ENCODE measurements around the gene RPL37. TPM values are rescaled to one million over a fixed set of nuclear protein-coding genes. Genes with fewer than 3 reads are reported as not detected.

RPL37 gene
- total RNA-seq, 2 donors from 2014 or later, result 51.2 to 95.3 TPM

DNA sequence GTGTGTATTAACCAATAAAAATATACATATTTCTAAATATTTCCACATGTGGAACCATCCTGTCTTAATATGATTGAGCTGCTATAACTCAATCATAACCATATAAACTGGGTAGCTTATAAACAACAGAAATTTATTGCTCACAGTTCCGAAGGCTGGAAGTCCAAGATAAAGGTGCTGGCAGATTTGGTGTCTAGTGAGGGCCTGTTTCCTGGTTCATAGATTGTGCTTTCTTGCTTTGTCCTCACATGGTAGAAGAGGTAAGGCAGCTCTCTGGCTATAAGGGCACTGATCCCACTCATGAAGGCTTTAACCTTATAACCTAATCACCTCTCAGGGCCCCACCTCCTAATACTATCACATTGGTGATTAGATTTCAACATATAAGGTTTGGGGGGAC is 22.9 kb downstream of the RPL37 start:
- no peak for DNase-seq (ENCODE audit: low spot score)
- H3K27ac ChIP-seq, result no peak overlapping the region
- no peaks in the 10 kb centered on the region for H3K4me1 ChIP-seq
- no peaks in the 10 kb centered on the region for H3K27me3 ChIP-seq
- H3K9me3 ChIP-seq, result no peaks in the 10 kb centered on the region
- TF ChIP-seq, protein P1, sequence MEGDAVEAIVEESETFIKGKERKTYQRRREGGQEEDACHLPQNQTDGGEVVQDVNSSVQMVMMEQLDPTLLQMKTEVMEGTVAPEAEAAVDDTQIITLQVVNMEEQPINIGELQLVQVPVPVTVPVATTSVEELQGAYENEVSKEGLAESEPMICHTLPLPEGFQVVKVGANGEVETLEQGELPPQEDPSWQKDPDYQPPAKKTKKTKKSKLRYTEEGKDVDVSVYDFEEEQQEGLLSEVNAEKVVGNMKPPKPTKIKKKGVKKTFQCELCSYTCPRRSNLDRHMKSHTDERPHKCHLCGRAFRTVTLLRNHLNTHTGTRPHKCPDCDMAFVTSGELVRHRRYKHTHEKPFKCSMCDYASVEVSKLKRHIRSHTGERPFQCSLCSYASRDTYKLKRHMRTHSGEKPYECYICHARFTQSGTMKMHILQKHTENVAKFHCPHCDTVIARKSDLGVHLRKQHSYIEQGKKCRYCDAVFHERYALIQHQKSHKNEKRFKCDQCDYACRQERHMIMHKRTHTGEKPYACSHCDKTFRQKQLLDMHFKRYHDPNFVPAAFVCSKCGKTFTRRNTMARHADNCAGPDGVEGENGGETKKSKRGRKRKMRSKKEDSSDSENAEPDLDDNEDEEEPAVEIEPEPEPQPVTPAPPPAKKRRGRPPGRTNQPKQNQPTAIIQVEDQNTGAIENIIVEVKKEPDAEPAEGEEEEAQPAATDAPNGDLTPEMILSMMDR (IDR thresholded peaks at IDR 0.05), result no peak
- no peaks in the 10 kb centered on the region for H3K36me3 ChIP-seq
- no peak overlapping the region for H3K4me3 ChIP-seq

DNA sequence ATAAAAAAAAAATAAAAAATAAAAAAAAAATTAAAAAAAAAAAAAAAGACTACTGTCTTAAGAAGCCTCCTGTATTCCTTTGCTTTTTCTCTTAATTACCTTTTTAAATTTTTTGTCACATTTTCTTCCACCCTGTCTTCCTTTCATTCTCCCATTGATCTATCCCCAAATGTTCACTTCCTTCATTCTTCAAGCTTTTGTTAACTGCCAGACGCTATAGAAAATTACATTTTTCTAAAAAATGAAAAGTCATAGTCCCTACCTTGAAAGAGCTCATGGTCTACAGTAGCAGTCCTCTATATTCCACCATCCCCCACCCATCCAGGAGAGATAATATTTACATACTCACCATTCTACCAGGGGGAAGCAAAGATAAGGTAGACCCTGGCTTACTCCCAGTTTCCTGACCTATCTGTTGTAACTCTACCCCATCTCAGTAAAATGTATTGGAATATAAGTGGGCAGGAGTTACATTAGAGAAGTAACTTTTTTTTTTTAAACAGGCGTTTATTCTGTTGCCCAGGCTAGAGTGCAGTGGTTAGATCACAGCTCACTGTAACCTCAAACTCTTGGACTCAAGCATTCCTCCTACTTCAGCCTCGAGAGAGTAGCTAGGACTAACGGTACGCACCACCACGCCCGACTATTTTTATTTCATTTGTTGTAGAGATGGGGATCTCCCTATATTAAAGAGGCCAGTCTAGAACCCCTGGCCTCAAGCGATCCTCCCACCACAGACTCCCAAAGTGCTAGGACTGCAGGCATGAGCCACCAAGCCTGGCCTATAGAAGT is 33.1 kb downstream of the RPL37 start:
- Histone ChIP-seq H3K27ac (no peak overlapping the region), H3K4me3 (no peak overlapping the region), H3K4me1 (peaks cover 0 to 2% of the 10 kb centered on the region in 2 donors), H3K9me3 (no peaks in the 10 kb centered on the region), H3K27me3 (no peaks in the 10 kb centered on the region), H3K36me3 (no peaks in the 10 kb centered on the region)
- TF ChIP-seq, protein P1 (IDR thresholded peaks at IDR 0.05), result no peak
- DNase-seq (ENCODE audit: low spot score), result no peak

DNA sequence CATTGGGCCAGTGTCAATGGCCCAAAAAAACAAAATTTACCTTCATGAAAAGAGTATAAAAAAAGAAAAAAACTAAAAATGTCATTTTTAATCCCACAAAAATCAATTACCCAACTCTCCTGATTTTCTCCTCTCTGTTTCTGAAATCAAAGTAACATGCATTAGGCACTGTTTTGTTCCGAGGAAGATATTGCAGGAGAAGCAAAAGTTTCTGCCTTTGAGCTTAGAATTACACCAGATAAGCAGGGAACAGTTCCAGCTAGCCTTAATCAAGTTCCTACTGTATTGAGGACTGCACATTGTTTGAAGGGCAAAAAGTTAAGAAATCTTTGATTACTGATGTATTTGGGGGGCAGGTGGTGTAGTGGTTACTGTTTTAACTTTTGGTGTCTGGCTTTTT is 35.8 kb downstream of the RPL37 start:
- Histone ChIP-seq H3K9me3 (no peaks in the 10 kb centered on the region), H3K27ac (peak overlapping the region in 1 of 2 donors; percentile 95), H3K36me3 (no peaks in the 10 kb centered on the region), H3K27me3 (no peaks in the 10 kb centered on the region), H3K4me1 (peaks cover 0 to 21% of the 10 kb centered on the region in 2 donors), H3K4me3 (no peak overlapping the region)
- TF ChIP-seq, protein P1 (IDR thresholded peaks at IDR 0.05), result no peak
- DNase-seq (ENCODE audit: low spot score), result no peak

DNA sequence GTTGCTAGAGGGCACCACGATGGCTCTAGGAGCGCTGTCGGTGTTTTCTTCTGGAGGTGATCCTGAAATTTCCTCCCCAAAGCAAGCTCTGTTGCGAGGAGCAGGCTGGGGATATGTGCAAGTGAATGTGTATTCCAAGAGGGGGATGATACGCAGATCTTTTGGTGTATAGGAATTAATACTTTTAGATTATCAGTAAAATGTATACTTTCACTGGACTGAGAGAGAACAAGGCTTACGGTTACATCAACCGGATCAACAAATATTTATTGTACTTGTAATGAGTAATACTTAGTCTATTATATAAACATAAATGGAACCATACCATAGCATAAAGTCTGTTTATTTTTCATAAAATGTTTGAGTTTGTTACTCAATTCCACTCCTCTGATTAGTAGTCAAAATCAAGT is 36.2 kb downstream of the RPL37 start:
- Histone ChIP-seq H3K9me3 (no peaks in the 10 kb centered on the region), H3K4me3 (peak overlapping the region; percentile 94 to 95), H3K4me1 (peaks cover 0 to 22% of the 10 kb centered on the region in 2 donors), H3K27me3 (no peaks in the 10 kb centered on the region), H3K27ac (peak overlapping the region; percentile 94 to 95), H3K36me3 (no peaks in the 10 kb centered on the region)
- DNase-seq (ENCODE audit: low spot score), result no peak
- TF ChIP-seq, protein P1 (IDR thresholded peaks at IDR 0.05), result no peak

DNA sequence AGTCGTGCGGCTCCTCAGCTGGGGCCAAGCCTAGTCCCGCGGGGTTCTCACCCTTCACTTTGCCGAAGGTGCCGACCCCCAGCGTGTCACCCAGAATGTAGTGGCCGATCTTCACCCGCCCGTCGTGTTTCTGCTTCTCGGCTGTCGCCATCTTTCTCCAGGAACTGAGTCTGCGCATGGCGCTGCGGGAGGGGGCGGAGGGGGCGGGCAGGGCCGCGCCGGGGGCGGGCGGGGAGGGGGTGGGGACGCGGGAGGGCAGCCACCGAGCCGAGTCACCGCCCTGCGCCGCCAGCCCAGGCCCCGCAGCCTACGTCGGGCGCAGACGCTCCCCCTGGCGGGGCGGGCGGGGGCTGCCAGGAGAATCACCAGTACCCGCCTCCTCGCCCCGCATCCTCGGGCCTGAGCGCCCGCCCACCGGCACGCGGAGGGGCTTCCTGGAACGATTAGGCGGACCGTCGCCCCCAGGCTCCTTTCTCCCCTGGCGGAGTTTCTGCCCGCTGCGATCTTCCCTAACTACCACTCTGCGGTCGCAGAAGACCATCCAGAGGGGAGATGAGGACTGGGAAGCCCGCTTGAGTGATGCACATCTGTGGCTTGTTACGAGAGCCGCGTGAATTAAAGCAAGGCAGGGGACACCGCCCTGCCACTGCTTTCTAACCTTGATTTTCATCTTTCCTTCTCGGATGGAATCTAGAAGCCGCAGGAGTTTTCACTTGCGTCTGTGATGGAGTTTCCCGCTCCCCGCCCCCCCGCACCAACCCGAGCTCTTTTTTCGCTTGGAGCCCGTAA is 36.8 kb downstream of the RPL37 start, which contains the start of gene PRKAA1:
Gene PRKAA1 (minus strand): TSS at position 363 of the 789 bp plus-strand sequence. CDS start 185 bp downstream, at position 178.
- Histone ChIP-seq H3K4me1 (peaks cover 0 to 25% of the 10 kb centered on the region in 2 donors), H3K27ac (peak within 1 kb of the TSS; percentile 94 to 95), H3K36me3 (no peaks in the 10 kb centered on the region), H3K27me3 (no peaks in the 10 kb centered on the region), H3K9me3 (no peaks in the 10 kb centered on the region), H3K4me3 (peak within 1 kb of the TSS; percentile 94 to 95)
- DNase-seq (ENCODE audit: low spot score), result peak; percentile 87
- TF ChIP-seq, protein P1 (IDR thresholded peaks at IDR 0.05), result peak; percentile 36 to 82

Measured in right atrium auricular region (tissue), 2 donors.